ENCODE data around the gene TBXAS1.

DNA sequence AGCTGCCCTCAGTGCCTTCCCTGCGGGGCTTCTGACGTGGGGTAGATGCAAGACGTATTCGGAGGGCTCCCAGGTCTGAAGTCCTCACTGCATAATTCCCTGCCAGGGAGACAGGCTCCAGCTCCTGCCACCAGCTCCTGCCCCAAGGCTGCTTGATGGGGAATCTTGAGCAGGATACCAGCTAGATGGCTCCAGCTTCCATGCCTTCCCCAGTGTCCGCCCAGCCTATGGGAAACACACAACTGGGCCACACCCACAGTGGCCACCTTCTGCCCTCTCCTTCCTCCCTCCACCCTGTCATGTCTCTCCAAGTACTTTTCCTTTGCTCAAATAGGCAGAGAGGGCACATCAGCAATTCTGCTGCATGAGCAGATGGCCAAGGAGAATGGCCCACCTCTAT is 137.9 kb downstream of the TBXAS1 start:
- no peak for TF ChIP-seq CTCF (IDR thresholded peaks at IDR 0.05)
- no peak for TF ChIP-seq POLR2A (IDR thresholded peaks at IDR 0.05)
- TF ChIP-seq POLR2AphosphoS5 (IDR thresholded peaks at IDR 0.05), result no peak

Data from transverse colon (tissue), 4 donors.